Measurements from ENCODE around the gene PLD4.
"Not testable (repeated sequence)": the region's sequence is repeated elsewhere in the genome, so short reads cannot be mapped to it uniquely, and the experiment has no call there.

PLD4 gene

GRCh38 chr14:104924421-104925213, at the start of gene PLD4:
Gene PLD4 (plus strand): TSS chr14:104924879. CDS start chr14:104927141, 2,262 bp downstream.
- no peak for DNase-seq

- no peak for DNase-seq
Observed at GRCh38 chr14:104875412-104875751, 49.3 kb upstream of the PLD4 start.

GRCh38 chr14:104875811-104876210, 48.9 kb upstream of the PLD4 start:
- DNase-seq = no peak

DNA sequence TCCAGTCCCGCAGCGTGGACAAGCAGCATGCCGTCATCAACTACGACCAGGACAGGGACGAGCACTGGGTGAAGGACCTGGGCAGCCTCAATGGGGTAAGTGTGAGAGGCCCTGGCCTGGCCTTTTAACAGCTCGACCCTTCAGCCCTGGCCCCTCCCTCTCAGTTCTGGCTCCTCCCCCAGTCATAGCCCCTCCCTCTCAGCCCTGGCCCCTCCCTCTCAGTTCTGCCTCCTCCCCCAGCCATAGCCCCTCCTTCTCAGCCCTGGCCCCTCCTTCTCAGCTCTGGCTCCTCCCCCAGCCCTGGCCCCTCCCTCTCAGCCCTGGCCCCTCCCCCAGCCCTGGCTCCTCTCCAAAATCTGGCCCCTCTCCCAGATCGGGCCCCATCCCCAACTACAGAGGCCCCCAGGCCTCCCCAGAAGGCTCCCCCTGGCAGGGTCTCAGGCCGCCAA, 48.4 kb upstream of the PLD4 start:
- peak; percentile 20 to 30 for DNase-seq

GRCh38 chr14:104877066-104877805, 47.4 kb upstream of the PLD4 start:
- DNase-seq = no peak

DNA sequence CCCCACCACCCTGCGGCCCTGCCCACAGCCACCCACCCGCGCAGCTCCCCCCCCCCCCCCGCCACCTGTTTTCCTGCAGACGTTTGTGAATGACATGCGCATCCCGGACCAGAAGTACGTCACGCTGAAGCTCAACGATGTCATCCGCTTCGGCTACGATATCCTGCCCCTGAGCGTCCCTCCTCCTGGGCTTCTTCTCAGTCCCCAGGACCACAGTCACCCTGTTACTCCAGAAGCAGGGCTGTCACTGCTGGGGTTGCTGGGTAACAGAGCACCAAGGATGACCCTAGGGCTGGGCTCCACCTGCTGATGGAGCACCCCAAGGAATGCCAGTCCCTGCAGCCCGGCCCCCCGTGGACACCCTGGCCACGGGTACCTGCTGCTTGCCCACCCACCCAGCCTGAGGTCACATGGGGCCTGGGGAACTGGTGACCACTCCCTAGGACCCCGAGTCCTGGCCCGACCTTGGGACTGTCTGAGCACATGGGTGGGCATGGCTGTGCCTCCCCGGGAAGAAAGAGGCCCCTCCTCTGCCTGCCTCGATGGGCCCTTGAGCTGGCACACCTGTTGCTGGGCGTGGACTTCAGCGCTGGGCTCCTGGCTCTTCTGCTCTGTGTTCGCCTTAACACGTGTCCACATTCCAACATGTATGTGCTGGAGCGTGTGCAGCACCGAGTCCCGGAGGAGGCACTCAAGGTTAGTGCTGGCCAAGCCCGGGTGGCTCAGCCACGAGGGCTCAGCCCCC, 46.7 kb upstream of the PLD4 start:
- no peak for DNase-seq

DNA sequence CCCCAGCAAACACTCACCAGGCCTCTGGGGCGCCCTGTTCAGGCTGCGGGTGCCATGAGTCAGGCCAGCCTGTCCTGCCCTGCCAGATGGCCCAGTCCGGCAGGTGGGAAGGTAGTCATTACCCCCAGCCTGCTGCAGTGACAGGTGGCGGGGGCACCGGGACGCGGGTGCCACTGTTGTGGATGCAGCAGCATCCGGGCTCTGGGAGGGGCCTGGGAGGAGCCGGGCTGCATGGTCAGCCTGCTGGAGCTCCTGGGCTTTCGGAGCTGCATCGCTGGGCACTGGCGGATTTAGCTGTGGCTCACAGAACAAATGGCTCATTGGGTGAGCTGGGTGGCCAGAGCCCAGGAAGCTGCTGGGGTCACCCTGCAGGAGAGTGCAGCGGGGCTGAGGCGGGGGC, 46.1 kb upstream of the PLD4 start:
- DNase-seq = no peak

DNA sequence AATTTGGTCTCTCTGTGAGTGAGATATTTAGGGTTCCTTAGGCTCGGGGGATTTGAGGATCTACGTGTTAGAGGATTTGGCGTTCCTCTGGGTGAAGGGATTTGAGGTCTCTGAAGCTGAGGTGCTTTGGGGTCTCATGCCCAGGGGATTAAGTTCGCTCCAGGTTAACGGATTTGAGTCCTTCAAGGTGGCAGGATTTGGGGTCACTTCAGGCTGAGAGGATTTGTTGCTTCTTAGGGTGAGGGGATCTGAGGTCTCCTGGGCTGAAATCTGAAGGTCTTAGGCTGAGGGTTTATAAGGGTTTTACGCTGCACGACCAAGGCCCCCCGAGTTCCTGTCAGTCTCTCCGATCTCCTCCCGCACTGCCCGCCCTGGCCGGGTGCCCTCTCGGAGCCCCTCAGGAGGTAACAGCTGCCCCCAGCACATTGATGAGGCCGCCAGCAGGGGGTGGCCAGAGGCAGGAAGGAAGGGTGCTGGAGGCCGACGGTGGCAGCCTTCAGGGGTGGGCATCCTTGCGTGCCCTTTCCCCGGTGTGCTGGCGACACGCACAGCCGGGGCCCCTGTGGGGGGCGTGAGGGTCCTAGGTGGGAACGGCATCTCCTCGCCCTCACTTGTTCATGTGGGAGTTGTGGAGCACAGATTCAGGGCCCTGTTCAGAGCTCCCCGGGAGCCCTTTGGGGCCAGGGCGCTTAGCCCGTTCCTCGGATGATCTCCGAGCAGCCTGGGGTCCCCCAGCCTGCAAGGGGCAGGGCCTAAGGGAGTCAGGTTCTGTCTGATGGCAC, 45.3 kb upstream of the PLD4 start:
- DNase-seq = no peak

DNA sequence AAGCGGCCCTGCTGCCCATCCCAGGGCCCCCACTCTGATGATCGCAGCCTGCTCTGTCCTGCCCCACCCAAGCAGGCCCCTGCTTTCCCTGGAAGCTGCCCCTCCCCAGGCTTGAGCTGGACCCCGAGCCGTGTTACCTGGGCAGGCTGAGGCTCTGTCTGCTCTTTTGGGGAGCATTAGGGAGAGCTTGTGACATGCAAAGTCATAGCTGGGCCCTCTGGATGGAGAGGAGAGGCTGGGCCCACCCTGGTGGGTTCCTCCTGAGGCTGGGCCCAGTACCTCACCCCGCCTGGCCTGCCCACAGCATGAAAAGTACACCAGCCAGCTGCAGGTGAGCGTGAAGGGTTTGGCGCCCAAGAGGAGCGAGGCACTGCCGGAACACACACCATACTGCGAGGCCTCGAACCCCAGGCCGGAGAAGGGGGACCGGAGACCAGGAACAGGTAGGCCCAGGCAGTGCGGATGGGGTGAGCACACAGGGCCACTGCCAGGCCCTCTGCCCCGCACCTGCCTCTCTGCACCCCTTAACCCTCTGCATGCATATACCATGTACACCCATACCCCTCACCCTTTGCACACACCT, 44.6 kb upstream of the PLD4 start:
- DNase-seq = no peak

- no peak for DNase-seq
Observed at GRCh38 chr14:104880584-104881210, 44.0 kb upstream of the PLD4 start.

DNA sequence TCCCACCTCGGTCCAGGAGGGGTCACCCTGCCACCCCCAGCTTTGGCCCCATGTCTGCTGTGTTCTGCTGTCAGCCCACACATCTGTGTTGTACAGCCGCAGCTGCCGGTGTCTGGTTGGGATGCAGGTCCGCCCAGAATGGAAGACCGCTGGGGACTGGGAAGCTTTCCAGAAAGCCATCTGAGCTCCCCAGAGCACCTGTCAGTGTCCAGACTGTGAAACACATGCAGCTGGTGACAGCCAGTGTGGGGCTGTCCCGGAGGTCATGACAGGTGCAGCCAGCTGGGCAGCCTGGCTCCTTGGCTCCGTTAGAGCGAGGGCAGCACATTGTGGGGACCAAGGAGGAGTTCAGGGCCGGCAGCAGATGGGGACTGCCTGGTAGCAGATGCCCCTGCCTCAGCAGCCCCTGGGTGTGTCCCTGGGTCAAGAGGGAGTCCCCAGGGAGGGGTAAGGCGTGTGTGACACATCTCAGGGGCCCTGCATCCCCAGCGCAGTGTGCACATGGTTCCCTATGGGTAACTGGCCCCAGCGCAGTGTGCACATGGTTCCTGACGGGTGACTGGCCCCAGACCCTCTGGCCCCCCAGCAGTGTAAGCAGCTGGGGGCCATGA, 43.2 kb upstream of the PLD4 start:
- no peak for DNase-seq

- DNase-seq = no peak
Observed at GRCh38 chr14:104882325-104882973, 42.2 kb upstream of the PLD4 start.

- DNase-seq = no peak
Observed at GRCh38 chr14:104882991-104883660, 41.6 kb upstream of the PLD4 start.

DNA sequence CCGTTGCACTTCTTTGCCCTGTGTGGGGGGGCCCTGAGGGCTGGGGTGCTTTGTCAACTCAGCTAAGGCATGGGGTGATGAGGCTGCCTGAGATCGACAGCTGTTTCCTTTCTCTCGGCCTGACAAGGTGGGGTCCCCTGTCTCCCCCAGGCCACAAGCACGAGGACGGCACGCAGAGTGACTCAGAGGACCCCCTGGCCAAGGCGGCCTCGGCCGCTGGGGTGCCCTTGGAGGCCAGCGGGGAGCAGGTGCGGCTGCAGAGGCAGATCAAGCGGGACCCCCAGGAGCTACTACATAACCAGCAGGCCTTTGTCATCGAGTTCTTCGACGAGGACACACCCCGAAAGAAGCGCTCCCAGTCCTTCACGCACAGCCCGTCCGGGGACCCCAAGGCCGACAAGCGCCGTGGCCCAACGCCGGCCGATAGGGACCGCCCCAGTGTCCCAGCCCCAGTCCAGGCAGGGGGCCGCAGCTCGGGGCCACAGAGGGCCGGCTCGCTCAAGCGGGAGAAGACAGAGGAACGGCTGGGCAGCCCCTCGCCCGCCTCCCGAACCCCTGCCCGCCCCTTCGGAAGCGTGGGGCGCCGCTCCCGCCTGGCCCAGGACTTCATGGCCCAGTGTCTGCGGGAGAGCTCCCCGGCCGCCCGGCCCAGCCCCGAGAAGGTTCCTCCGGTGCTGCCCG, 40.9 kb upstream of the PLD4 start:
- no peak for DNase-seq

GRCh38 chr14:104884381-104884780, 40.3 kb upstream of the PLD4 start:
- not testable (repeated sequence) for DNase-seq

DNA sequence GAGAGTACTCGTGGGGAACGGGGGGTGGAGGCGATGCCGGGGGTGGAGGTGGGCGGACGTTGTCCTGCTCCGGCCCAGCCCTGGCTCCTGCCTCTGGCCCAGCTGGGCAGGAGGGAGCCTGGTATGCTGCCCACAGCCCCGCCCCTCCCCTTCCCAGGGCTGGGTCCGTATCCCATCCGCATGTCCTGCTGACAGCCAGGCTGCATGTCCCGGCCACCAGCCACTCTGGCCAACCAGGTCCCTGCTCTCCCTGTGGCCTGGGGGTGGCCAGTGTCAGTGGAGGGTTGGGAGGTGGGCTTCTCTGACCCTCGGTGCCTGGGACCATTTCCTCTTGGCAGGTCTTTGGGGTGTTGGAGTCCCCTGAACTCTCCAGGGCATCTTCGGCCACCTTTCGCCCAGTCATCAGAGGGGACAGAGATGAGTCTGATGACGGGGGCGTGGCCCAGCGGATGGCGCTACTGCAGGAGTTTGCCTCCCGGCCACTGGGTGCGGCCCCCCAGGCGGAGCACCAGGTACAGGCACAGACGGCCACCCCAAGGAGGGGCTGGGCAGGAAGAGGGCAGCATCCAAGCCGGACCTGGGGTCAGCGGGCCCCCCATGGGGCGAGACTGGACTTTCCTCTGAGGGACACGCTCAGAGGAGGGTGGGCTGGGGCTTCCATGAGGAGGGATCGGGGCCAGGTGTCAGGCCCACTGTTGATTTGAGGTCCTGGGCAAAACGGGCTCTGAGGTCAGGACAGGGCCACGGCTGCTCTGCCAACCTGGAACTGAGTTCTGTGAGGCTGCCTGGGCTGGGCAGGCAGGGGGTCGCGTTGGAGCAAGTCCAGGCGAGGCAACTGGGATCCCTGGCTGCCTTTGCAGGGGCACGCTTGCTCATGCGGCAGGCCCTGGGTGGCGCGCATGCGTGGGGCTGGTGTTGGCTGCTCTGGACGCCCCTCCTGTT, 39.4 kb upstream of the PLD4 start:
- no peak for DNase-seq

- DNase-seq = no peak
Observed at GRCh38 chr14:104885973-104886689, 38.5 kb upstream of the PLD4 start.
